HL-60 (cell line): Measurements from ENCODE around the gene MAP7.

ENCODE experiments used
- CTCF ChIP-seq: IDR thresholded peaks from one replicate; pipeline ENCODE4 v1.5.1; 2011; ENCODE audit warnings: low read length, control low read depth, inconsistent platforms; ENCODE audit not compliant: insufficient read depth
- POLR2AphosphoS5 ChIP-seq: IDR thresholded peaks from 2 replicates; pipeline ENCODE4 v1.6.1; 2012; ENCODE audit warnings: low read depth

- TF ChIP-seq CTCF (no peak), POLR2AphosphoS5 (no peak)
Observed at GRCh38 chr6:136412410-136412809, 137.8 kb downstream of the MAP7 start.
